ENCODE measurements around the gene CPLX4. TPM values are rescaled to one million over a fixed set of nuclear protein-coding genes. Genes with fewer than 3 reads are reported as not detected.

The CPLX4 gene
- total and polyA plus RNA-seq, 2 of the 8 experiments (the other 6 are each of a cell fraction or from before 2014, with no cell fraction given) = not detected

GRCh38 chr18:59323931-59324622 is 5.6 kb upstream of the CPLX4 start:
- FAIRE-seq (no peak), DNase-seq (ENCODE audit: low read depth in 1 of 2, low spot score in 2 of 2) (no peak)
- Histone ChIP-seq H3K4me1 (replicated peaks in 1 of 4; ENCODE audit: control insufficient read depth in 3 of 4, insufficient read depth in 4 of 4, low read length in 3 of 4) (no peaks in the 10 kb centered on the region), H2BK5ac (ENCODE audit: low read depth, low read length) (no peak overlapping the region), H3K4ac (replicated peaks; ENCODE audit: insufficient read length, low read depth, low read length) (no peak overlapping the region), H3K36me3 (ENCODE audit: control insufficient read depth in 2 of 4, insufficient read depth in 4 of 4, low read length in 3 of 4) (peaks cover 0 to 16% (median 6%) of the 10 kb centered on the region in 4 experiments; a peak in 4 of 8 replicates), H3K79me2 (ENCODE audit: control insufficient read depth in 1 of 2, insufficient read depth in 2 of 2, low read length in 2 of 2) (no peaks in the 10 kb centered on the region), H2AK5ac (ENCODE audit: low read depth, low read length) (no peak overlapping the region), H3K79me1 (ENCODE audit: low read depth, low read length) (no peaks in the 10 kb centered on the region), H3K23ac (ENCODE audit: insufficient read length) (no peak overlapping the region), H2BK15ac (ENCODE audit: low read length) (no peak overlapping the region), H3K18ac (ENCODE audit: extremely low read depth, low read length) (no peak overlapping the region), H4K20me1 (replicated peaks in 1 of 2; ENCODE audit: control insufficient read depth in 1 of 2, insufficient read depth in 2 of 2, low read length in 2 of 2) (no peaks in the 10 kb centered on the region), H3K9ac (replicated peaks in 1 of 4; ENCODE audit: extremely low read depth in 1 of 4, low read depth in 3 of 4, low read length in 3 of 4) (no peak overlapping the region), H3K27me3 (replicated peaks in 1 of 4; ENCODE audit: control insufficient read depth in 3 of 4, extremely low read depth in 1 of 4, insufficient read depth in 3 of 4, low read length in 3 of 4) (no peaks in the 10 kb centered on the region), H4K5ac (ENCODE audit: insufficient read length, low read depth, low read length) (no peak overlapping the region), H4K91ac (replicated peaks; ENCODE audit: insufficient read length, low read length) (no peak overlapping the region), H3K27ac (ENCODE audit: low read depth, low read length) (no peak overlapping the region), H3K4me2 (ENCODE audit: insufficient read depth in 1 of 2, low read depth in 2 of 2, low read length in 2 of 2) (no peak overlapping the region), H3K4me3 (ENCODE audit: extremely low read depth in 1 of 4, insufficient read depth in 2 of 4, low read depth in 3 of 4, low read length in 4 of 4) (no peak overlapping the region), H2BK12ac (ENCODE audit: low read depth, low read length) (no peak overlapping the region), H3K14ac (ENCODE audit: insufficient read length) (no peak overlapping the region), H3K9me3 (ENCODE audit: insufficient read depth in 2 of 2, low read depth in 1 of 2, low read length in 1 of 2) (no peaks in the 10 kb centered on the region), H2BK20ac (ENCODE audit: low read length) (no peak overlapping the region), H3K56ac (replicated peaks; ENCODE audit: insufficient read length, low read depth, low read length) (no peak overlapping the region), H2AFZ (ENCODE audit: low read length) (no peak overlapping the region), H4K8ac (ENCODE audit: extremely low read depth, insufficient read depth, low read length) (no peak overlapping the region), H2BK120ac (replicated peaks; ENCODE audit: low read depth, low read length) (no peak overlapping the region), H3K23me2 (ENCODE audit: low read depth, low read length) (no peaks in the 10 kb centered on the region)
- POLR2A ChIA-PET (ENCODE audit: partially characterized antibody) = interaction anchor here (0.9 kb wide), 1 partner anchor 15 kb away, joined by 3 read pairs; no protein-coding TSS in a partner anchor
- CTCF ChIA-PET (ENCODE audit: partially characterized antibody) = interaction anchor here (1.0 kb wide), 1 partner anchor 78 kb away, joined by 3 read pairs; no protein-coding TSS in a partner anchor
- TF ChIP-seq USF2 (IDR thresholded peaks at IDR 0.05; ENCODE audit: low read length) (no peak), SP1 (IDR thresholded peaks at IDR 0.05; ENCODE audit: low read depth, low read length) (no peak)
- WGBS, 2 experiments (ENCODE audit: extremely low coverage in 1 of 2, insufficient coverage in 1 of 2, insufficient read length in 1 of 2, insufficient replicate concordance in 2 of 2, low coverage in 1 of 2, low lambda C conversion rate in 2 of 2, missing lambda C conversion rate in 1 of 2) = 94% methylated on average over 7 of the region's 7 CpGs; no CpG with 5 or more reads in 1 of the 2 experiments

Measured in H1 (cell line).